HG03442 (cell line): ENCODE results near the gene PAK5.

ENCODE experiments used
- ATAC-seq: cut with Tn5 transposase; IDR thresholded peaks from one replicate; pipeline ENCODE4 v1.9.1; 2021; ENCODE audit warnings: mild to moderate bottlenecking, moderate library complexity; ENCODE audit not compliant: unreplicated experiment

Gene PAK5

DNA sequence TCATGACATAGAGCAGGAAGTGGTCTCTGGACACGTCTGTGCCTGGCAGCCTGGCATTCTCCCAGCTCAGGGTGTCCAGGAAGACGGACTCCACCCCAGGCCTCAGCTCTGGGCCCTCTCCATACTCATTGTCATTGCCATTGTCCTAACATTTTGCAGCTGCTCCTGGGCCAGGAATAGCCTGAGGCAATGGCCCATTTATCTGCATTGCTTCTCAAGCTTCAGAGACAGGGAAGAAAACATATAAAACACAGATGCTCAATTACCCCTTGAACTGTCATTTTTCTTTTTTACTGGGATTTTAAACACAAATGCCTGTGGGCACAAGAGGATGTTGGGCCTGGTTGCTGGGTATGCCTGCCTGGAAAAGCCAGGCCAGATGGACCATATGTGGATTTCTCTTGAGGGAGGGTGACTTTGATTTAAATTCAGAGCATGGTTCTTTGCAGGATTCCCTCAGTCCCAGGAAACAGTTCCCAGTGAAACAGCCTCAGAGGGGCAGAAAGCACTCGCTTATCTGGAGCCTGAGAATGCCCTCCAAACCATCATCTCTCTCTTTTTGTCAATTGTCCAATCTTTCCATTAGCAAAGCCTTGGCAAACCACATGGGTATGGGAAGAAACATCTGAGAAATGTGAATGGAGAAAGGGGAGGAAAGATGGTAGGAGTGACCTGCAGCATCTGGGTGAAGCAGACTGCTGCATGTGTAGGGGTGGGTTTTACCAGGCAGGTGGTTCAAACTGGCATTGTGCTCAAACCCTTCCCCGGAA is 306.6 kb downstream of the PAK5 start:
- ATAC-seq = no peak

DNA sequence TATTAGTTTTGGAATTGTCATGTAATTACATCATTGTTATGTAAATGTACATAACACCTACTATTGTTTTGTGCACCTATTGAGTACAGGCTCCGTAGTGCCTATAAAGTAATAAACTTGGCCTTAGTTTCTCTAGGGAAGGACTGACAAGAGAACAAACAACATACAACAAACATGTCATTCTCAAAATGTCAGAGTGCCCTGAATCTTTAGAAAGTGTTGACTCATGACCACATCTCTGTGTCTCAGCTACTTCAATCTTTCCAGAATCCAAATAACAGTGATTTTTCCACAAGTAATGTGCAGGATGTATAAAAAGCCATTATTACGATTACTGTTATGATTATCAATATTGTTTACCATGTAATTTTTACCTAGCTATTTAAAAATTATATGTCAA is 307.3 kb downstream of the PAK5 start:
- no peak for ATAC-seq

DNA sequence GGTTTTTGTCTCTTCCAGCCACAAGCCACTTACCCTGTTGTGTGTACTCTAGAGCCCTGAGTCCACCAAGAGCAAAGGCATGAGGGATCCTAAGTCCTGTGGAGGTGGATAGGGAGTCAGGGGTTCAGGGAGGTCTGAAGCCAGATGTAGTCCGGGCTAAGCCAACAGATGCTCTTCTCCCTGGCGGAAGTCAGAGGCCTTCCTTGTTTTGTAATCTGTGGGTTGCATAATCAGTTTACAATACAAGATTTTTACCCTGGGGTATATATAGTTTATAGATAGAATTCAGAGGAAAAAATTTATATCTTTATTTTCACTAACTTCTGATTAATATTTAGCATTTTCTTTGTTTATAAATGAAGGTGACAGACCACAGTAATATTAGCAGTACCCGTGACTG is 315.2 kb downstream of the PAK5 start:
- no peak for ATAC-seq

DNA sequence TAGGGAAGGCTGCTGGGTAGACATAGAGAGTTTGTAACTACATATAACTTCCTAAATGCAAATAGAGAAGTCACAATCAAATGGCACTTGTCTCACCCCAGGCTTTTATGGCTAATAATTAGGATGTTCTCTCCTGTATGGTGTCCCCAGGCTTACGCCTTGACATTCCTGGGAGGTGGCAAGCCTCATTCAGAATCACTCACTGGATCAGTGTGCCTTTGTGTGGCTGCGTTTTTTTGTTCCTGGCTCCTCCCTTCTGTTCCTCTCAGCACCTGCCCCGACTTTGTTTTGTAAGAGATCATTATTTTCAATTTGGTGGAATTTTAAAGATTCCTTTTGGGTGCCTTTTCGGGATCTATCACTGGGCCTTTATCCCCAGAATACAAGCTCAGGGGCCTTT is 318.8 kb downstream of the PAK5 start:
- ATAC-seq = no peak

DNA sequence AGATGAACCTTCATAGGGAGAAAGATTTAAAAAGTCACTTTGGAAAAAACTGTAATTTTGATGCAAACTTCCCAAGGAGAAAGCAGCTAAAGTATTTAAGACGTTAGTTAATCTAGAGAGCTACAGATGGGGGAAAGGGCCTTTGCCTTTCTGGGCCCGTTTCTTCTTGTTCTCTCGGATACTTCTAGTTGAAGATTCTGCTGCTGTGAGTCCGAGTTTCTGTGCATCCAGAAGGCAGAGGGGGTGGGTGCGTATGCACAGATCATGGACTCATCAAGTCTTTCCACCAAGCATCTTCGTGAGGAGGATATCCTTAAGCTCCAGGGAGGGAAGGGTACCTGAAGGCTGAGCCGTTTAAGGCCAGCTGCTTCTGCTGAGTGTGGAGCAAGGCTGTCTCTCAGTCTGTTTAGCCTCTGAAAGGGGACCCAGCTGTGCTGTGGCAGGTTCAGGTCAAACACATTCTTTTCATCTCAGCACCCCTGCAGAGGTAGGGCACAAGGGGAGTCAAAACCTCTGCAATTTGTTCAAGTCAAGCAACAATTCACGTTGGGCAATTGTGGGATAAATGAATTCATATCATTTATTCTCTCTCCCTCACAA is 320.2 kb downstream of the PAK5 start:
- ATAC-seq = no peak

DNA sequence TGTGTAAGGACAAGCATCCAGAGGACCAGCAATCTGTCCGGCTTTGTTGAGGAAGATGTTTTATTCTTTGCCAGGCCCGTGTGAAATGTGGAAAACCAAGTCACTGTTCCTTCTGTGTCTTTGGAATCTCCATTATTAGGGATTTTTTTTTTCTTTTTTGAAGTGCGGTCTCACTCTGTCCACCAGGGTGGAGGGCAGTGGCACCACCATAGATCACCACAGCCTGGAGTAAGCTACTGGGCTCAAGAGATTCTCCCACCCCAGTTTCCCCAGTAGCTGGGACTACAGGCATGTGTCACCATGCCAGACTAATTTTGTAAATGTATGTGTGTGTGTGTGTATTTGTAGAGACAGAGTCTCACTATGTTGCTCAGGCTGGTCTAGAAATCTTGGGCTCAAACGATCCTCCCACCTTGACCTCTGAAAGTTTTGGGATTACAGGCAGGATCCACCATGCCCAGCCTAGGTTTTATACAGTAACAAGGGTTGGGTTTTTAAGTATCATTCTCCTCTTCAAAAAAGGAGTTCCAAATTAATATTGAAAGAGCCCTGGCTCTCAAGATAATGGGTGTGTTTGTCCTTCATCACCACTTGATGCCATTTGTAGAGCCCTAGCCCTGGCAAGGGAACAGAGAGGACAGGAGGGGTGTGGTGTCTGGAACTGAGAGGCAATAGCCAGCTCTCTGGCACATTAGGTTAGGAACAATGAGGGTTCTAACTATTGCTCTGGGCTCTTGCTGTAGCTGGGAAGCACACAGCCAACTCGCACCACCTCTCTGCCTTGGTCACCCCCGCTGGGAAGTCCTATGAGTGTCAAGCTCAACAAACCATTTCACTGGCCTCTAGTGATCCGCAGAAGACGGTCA is 321.3 kb downstream of the PAK5 start:
- no peak for ATAC-seq

DNA sequence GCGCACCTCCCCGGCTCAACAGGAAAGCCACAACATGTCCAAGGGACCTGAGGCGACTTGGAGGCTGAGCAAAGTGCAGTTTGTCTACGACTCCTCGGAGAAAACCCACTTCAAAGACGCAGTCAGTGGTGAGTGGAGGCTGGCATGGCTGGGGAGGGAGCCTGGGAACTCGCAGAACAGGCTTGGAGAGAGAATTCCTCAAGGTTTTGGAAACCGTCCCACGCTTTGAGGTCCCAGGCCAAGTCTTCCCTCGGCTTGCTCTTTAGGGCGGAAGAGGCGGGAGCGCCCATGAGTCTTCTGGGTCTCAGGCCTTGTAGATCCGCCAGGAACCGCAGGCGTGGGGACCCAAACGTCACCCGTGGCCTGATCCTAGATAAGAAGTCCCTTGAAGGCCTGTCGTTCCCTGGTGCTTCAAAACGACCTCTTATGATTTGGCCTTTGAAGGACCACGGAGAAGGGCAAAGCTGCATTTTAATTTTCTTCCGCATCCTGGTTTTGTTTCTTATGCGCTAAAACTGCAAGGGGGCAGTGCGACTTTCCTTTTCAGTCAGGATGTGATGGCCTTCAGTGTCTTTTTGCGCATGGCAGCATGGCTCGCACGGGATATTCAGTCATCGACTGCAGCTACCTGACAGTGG is 322.5 kb downstream of the PAK5 start:
- no peak for ATAC-seq

DNA sequence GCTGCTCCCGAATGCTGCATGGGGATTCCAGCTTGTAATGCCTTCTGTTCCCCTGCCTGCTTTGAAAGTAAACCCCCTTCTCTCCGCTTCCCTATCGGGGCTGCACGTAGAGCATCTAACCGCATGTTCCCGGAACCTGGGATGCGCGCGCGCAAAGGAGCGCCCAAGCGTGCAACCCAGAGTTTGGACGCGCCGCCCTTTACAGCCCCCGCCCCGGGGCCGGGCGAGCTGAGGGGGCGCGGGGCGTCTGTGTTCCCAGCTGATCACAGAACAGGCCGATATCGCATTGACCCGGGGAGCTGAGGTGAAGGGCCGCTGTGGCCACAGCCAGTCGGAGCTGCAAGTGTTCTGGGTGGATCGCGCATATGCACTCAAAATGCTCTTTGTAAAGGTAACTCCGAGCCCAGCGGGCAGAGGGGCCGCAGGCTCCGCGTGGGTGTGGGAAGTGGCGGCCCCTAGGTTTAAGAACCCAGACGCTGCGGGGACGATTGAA is 323.1 kb downstream of the PAK5 start:
- ATAC-seq = no peak

DNA sequence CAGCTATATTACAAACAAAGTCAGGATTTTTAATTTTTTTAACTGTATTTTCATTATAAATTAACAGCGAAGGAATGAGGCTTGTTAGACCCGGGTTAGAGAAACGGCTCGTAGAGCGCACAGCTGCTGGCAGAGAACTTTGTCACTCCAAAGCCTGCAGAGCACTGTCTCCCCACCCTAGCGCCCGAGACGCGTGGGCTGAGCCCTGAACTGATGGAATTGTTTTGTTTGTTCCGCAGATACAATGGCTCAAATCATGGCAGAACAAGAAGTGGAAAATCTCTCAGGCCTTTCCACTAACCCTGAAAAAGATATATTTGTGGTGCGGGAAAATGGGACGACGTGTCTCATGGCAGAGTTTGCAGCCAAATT is 323.7 kb downstream of the PAK5 start:
- no peak for ATAC-seq

DNA sequence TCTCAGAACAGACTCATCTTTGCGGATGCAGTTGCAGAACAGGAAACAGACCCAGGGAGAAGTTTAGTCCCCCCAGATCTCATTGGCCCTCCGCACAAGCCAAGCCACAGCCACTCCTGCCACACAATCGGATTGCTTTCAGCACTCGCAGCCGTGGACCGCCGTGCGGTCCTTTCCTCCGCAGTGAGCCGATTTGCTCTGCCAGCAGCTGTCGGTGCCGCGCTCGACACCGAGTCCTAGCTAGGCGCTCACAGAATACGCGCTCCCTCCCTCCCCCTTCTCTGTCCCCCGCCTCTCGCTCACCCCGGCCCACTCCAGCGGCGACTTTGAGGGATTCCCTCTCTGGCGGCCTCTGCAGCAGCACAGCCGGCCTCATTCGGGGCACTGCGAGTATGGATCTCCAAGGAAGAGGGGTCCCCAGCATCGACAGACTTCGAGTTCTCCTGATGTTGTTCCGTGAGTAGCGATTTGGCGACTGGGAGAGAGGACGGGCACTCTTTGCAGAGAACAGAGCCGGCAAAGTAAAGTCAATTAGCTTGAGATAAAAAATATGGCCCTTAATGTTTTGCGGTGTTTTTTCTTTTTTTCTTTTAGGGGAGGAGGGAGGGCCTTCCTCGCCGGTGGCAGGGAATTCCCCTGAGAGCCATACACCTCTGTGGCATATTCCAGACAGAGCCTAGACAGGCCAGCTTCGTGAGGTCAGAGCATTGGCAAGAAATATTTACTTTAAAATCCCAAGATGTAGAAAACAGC is 324.2 kb downstream of the PAK5 start, which contains the start of gene LAMP5:
LAMP5 (plus strand) TSS at position 130 of the 753 bp plus-strand sequence; CDS start at position 393, 263 bp downstream.
- no peak for ATAC-seq

DNA sequence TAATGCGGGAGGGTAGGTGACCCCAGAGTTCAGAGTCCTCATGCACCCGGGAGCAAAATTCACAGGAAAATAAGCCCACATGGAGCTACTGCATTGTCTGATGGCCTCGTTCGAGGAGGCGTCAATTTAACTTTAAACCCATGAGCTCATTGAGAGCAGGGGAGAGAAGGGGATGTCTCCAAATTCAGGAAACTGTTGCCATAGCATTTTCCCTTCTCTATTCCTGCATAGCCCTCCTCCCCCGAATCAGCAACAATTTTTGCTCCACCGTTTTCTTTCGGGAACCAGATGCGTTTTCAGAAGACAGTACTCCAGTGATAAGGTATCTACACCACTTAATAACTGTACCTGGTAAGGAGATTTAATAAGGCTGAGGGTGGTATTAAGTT is 324.8 kb downstream of the PAK5 start:
- no peak for ATAC-seq

DNA sequence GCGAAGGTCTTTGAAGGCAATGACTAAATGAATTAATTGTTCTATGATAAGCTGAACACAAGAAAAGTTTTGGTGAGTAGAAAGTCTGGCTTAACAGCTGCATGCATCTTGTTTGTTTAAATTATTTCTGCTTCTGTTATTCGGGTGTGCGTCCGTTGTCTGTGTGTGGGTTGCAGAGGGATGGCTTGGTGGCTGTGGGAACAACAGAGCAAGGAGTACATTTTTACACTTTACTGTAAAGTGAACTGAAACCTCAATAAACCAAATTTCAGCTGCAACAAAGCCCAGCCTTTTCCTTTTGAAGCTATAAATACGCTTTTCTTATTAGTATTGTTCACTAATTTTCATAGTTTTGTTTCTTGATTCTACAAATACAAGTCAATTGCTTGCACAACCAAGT is 328.0 kb downstream of the PAK5 start:
- ATAC-seq = no peak

DNA sequence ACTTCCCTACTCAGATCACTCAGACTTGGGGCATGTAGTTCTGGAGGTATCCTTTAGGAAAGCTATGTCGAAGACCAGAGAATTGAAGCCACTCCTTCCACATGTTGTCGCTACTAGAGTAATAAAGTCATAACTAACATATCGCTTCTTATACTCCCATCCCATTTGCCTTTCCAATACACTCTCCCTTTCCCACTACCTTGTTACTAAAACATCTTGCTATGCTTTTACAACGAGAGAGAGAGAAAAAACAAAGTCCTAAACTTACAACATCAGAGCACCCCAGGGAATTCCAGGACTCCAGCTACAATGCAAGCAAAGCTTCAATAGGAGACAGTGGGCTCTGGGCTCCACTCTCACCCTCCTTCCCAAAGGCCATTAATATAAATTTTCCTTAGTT is 329.6 kb downstream of the PAK5 start:
- no peak for ATAC-seq

DNA sequence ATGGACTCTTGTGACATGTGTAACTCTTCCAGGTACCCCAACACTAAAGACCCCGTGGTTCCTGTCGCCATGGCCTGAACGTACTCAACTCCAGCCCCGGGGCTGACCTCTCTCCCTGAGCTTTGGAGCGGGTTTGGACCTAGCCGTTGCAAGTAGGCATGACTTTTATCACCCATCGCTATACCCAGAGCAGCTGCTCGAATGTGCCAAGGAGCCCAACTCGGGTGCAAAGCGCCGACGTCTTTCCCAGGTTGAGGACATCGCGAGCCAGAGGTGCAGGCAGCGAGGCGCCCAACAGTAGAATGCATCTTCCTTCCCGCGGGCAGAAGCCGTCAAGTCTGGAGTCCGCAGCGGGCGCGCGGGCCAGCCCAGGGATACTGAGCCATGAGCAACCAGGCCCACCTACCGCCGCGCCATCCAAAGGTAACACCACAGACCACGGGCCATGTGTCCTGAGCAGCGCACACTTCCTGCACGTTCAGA is 330.1 kb downstream of the PAK5 start:
- ATAC-seq = no peak

DNA sequence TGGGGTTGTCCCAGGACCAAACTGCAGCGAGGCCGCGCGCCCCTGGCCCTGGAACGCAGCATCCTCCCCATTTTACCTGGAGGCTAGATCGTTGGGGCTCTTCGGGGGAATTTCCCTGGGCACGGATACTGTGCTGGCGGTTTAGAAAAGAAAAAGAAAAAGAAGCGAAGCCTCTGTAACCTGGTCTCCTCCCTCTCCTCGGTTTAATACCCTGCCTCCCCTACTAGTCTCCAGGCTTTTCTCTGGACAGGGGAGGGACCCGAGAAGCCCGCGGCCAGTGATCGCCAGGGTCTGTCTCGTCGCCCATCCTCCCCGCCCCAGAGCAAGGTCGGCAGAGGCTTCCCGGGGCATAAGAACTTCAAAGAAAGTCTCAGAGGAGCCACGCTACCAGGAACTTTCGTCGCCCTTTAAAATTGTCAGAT is 330.6 kb downstream of the PAK5 start:
- ATAC-seq = no peak

DNA sequence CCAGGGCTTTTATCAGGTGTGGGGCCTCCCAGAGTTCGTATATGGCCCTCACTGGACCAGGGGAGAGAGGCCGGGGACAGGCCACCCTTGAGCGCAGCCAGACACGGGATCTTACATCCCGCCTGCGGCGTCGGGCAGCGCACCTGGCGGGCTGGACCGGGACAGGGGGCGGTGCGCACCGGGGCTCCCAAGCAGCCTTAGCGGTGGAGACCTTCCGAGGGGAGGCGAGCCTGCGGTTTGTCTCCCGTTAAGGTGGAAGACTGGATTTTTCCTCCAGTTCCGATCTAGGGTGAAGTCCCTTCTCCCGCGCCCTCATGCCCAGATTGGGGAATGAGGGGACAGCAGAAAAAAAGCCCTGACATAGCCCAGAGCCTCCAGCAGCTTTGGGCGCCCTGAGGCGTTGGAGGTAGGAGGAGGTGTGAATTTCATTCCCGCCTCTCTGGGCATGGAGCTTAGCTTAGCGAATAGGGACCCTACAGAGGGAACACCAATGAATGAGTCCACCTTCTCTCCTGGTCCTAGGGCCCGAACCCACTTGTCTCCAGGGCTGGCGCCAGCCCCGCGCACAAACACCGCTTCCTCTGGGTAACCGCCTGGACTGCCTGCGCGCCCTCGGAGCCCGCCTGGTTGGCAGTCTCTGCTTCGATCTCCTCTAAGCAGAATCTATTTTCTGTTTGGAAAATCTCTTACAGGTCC is 331.2 kb downstream of the PAK5 start:
- ATAC-seq = no peak

DNA sequence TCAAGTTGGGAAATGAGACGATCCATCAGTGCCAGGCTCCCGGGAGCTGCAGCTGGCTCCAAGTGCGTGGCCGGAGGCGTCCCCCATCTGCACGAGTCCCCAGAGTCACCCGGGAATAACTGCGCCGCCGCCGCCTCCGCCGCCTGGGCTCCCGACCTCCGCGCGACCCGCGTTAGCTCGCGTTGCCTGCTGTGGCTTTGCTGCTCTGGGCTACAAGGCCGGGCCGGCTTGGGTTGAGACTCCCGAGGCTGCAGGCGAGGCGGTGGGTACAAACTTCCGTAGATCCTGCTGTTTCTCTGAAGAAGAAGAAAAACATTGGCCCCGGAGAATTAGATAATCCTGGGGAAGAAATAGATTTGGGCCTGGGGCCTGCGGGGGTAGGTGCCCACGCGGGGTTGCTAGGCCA is 331.9 kb downstream of the PAK5 start:
- ATAC-seq = no peak

DNA sequence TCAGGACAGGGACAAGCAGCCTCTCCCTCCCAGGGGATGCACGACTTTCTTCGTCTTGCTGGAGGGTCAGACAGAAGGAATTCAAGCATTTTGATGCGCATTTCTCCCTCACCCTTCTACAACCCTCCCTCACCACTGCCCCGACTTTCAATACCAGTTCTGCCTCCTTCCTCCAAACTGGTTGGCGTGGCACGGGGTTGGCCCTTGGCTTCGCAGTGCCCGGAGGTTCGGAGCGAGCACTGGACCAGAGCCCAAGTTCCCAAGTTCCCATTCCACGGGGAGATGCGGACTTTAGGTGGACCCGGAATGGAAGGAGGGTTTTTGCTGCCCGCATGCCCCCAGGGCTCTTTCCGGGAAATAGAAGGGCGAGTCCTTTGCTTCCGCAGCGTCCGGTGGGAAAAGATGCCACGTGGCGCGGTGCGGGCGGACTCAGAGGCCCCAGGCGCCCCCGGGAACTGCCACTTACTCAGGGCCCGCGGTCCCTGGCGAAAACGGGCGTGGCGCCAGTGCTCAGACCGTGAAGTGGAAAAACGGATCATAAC is 332.5 kb downstream of the PAK5 start:
- no peak for ATAC-seq

DNA sequence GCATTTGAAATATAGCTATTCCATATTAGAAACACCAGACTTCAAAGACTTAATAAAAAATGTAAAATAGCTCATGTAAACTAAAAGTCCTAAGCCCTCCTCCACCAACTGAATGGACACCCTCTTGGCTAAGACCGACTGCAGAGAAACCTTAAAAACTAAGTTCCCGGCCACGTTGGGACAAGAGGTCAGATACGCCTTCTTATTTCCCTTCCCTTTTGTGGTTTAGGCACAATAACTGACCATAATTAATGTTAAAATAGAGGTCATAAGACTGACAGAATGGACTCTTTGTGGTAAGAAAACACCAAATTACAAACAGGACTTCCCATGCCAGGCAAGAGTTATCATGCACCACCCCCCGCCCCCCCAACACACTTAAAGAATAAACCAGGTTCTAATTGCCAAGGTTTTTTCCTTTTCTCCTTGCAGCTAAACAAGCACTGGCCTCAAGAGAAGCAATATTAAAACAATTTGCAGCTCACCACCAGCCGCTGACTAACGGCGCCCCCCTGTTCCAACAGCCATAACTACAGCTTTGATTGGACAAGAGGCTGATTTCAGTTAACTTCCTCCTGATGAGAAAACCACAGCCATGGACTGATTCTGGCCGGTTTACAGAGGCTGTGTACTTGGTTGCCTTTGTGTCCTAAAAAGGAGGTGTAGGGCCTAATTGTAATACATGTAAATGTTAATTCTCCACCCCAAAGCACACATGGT is 335.2 kb downstream of the PAK5 start:
- no peak for ATAC-seq
